PFSK-1 (cell line): ENCODE measurements around the gene TOP2A.

Experiments
- FOXP2 ChIP-seq: optimal IDR thresholded peaks from 2 replicates; pipeline ENCODE3; 2011; ENCODE audit warnings: borderline replicate concordance, control low read depth, inconsistent platforms; ENCODE audit not compliant: insufficient read depth; ENCODE audit errors: extremely low read length, extremely low read depth
- POLR2AphosphoS5 ChIP-seq: IDR thresholded peaks from 2 replicates; pipeline ENCODE4 v1.6.1; 2012; ENCODE audit warnings: low read depth, mild to moderate bottlenecking, control low read depth, low read length, moderate library complexity
- REST ChIP-seq, 2 experiments: IDR thresholded peaks; 2 replicates each; pipeline versions ENCODE4 v1.6.1 to v1.8.0; 2011 to 2012; ENCODE audit warnings: low read depth in 2 of 2, low read length in 2 of 2, control low read depth in 1 of 2, inconsistent platforms in 1 of 2, mild to moderate bottlenecking in 1 of 2, moderate library complexity in 1 of 2; ENCODE audit not compliant: insufficient read depth in 1 of 2
- SIN3A ChIP-seq: IDR thresholded peaks from 2 replicates; pipeline ENCODE4 v1.6.1; 2012; ENCODE audit warnings: mild to moderate bottlenecking, low read length, moderate library complexity, borderline replicate concordance; ENCODE audit not compliant: insufficient read depth
- TAF1 ChIP-seq: IDR thresholded peaks from 2 replicates; pipeline ENCODE4 v1.6.1; 2012; ENCODE audit warnings: low read length, control low read depth, borderline replicate concordance; ENCODE audit not compliant: insufficient read depth

GRCh38 chr17:40366861-40367518 is 50.7 kb downstream of the TOP2A start:
- TF ChIP-seq SIN3A (no peak), TAF1 (no peak), POLR2AphosphoS5 (no peak), REST (IDR thresholded peaks at IDR 0.05; ENCODE audit: insufficient read depth in 1 of 2, low read depth in 2 of 2, low read length in 2 of 2) (no peak), FOXP2 (no peak)
